SK-N-SH (cell line): ENCODE data around the gene ANKMY1. TPM values are rescaled to one million over a fixed set of nuclear protein-coding genes. Genes with fewer than 3 reads are reported as not detected.
"Not testable (repeated sequence)": the region's sequence is repeated elsewhere in the genome, so short reads cannot be mapped to it uniquely, and the experiment has no call there.

ENCODE experiments used
- CTCF ChIA-PET: fragments of 300-600, 350-600 bp; formaldehyde crosslinking; extraction: SDS; loops from one replicate; lab custom pipeline; 2021; lab: Yijun Ruan, JAX
- POLR2A ChIA-PET: fragments of 350-600 bp; sonication (Branson Sonifier 250); formaldehyde crosslinking; extraction: SDS; loops from one replicate; lab custom pipeline; 2020; ENCODE audit warnings: antibody characterized with exemption, inconsistent platforms; lab: Yijun Ruan, JAX
- DNase-seq: peaks from one replicate; pipeline ENCODE4 v3.0.0; 2012
- H2AFZ ChIP-seq: fragments of 200-600 bp; sonication (generic); 2 replicates; pipeline ENCODE4 v1.8.1; 2016; ENCODE audit warnings: antibody characterized with exemption, mild to moderate bottlenecking, low read depth
- H3F3A ChIP-seq: fragments of 200-600 bp; sonication (generic); replicated peaks from 2 replicates; pipeline ENCODE3; 2016; ENCODE audit warnings: antibody characterized with exemption, mild to moderate bottlenecking; ENCODE audit not compliant: insufficient read depth
- H3K27ac ChIP-seq, 2 experiments: fragments of 200-500 bp in 1 of 2; fragments of 200-600 bp in 1 of 2; sonication (Bioruptor generic) in 1 of 2; sonication (generic), shearing (Covaris generic) in 1 of 2; 2 replicates each; pipeline versions ENCODE4 v1.5.1 to v1.6.1; 2014 to 2016; ENCODE audit warnings: low read depth in 2 of 2, inconsistent platforms in 1 of 2, low read length in 1 of 2, mild to moderate bottlenecking in 1 of 2, mixed read lengths in 1 of 2
- H3K27me3 ChIP-seq: fragments of 200-600 bp; sonication (generic), shearing (Covaris generic); 2 replicates; pipeline ENCODE4 v1.6.1; 2016; ENCODE audit warnings: mixed run types; ENCODE audit not compliant: insufficient read depth
- H3K36me3 ChIP-seq, 2 experiments: fragments of 200-500 bp in 1 of 2; fragments of 200-600 bp in 1 of 2; sonication (Bioruptor generic) in 1 of 2; sonication (generic) in 1 of 2; replicated peaks in 1 of 2; 2 replicates each; pipeline versions ENCODE3 to v1.5.1; 2014 to 2016; ENCODE audit warnings: low read length in 1 of 2, mild to moderate bottlenecking in 1 of 2; ENCODE audit not compliant: insufficient read depth in 2 of 2, control insufficient read depth in 1 of 2
- H3K4me1 ChIP-seq, 2 experiments: fragments of 200-500 bp in 1 of 2; fragments of 200-600 bp in 1 of 2; sonication (Bioruptor generic) in 1 of 2; sonication (generic), shearing (Covaris generic) in 1 of 2; 2 replicates each; pipeline versions ENCODE4 v1.5.1 to v1.6.1; 2014 to 2016; ENCODE audit warnings: low read depth in 1 of 2, low read length in 1 of 2, mixed run types in 1 of 2; ENCODE audit not compliant: insufficient read depth in 2 of 2, control insufficient read depth in 1 of 2
- H3K4me2 ChIP-seq: fragments of 200-600 bp; sonication (generic), shearing (Covaris generic); 2 replicates; pipeline ENCODE4 v1.6.1; 2017; ENCODE audit warnings: mixed run types
- H3K4me3 ChIP-seq, 2 experiments: fragments of 200-500 bp in 1 of 2; fragments of 200-600 bp in 1 of 2; sonication (Bioruptor generic) in 1 of 2; sonication (generic), shearing (Covaris generic) in 1 of 2; 2 replicates each; pipeline versions ENCODE4 v1.5.1 to v1.8.1; 2014 to 2016; ENCODE audit warnings: low read depth in 2 of 2, inconsistent platforms in 1 of 2, low read length in 1 of 2, mild to moderate bottlenecking in 1 of 2, mixed read lengths in 1 of 2, moderate library complexity in 1 of 2
- H3K79me2 ChIP-seq: fragments of 200-600 bp; sonication (generic); 2 replicates; pipeline ENCODE4 v1.8.1; 2017; ENCODE audit warnings: mild to moderate bottlenecking; ENCODE audit not compliant: insufficient read depth
- H3K9ac ChIP-seq: fragments of 200-600 bp; sonication (generic); 2 replicates; pipeline ENCODE4 v1.6.1; 2017; ENCODE audit warnings: mixed run types
- H3K9me2 ChIP-seq: fragments of 200-600 bp; sonication (generic); 2 replicates; pipeline ENCODE4 v1.6.1; 2017; ENCODE audit warnings: mixed run types
- H3K9me3 ChIP-seq: fragments of 200-600 bp; sonication (generic); 2 replicates; pipeline ENCODE4 v1.6.1; 2017; ENCODE audit warnings: mixed run types, mild to moderate bottlenecking, moderate library complexity
- H4K20me1 ChIP-seq: fragments of 200-600 bp; sonication (generic); 2 replicates; pipeline ENCODE4 v1.6.1; 2017; ENCODE audit warnings: mild to moderate bottlenecking, mixed run types; ENCODE audit not compliant: insufficient read depth
- FOXJ3 ChIP-seq: sonication (generic); formaldehyde crosslinking; IDR thresholded peaks from 2 replicates; pipeline ENCODE4 v1.5.1; 2020; ENCODE audit warnings: mild to moderate bottlenecking, missing genetic modification reagents
- MXI1 ChIP-seq: IDR thresholded peaks from 2 replicates; pipeline ENCODE4 v1.6.1; 2012; ENCODE audit warnings: mild to moderate bottlenecking, low read depth, low read length, improper control_type of control experiment
- NRF1 ChIP-seq: IDR thresholded peaks from 2 replicates; pipeline ENCODE4 v1.6.1; 2012; ENCODE audit warnings: low read depth, mild to moderate bottlenecking, low read length
- POLR2AphosphoS5 ChIP-seq: IDR thresholded peaks from 2 replicates; pipeline ENCODE4 v1.6.1; 2012; ENCODE audit warnings: low read depth, low read length
- RXRA ChIP-seq: IDR thresholded peaks from 2 replicates; pipeline ENCODE4 v1.4.0; 2012; ENCODE audit warnings: low read depth, mild to moderate bottlenecking, borderline replicate concordance
- SMC3 ChIP-seq: IDR thresholded peaks from 2 replicates; pipeline ENCODE4 v1.6.1; 2012; ENCODE audit warnings: low read depth, low read length, improper control_type of control experiment
- WGBS: methylation state at CpG from one replicate; pipeline ENCODE4 v1.1.6; 2017; ENCODE audit warnings: low lambda C conversion rate; 5-methylcytosine and 5-hydroxymethylcytosine counted together
- polyA plus RNA-seq, 3 experiments: library from polyadenylated mRNA; depleted of rRNA; stranded (reverse); fragments of >200 nt; gene quantifications; 2 replicates each; pipeline ENCODE4 v1.2.3, GENCODE V29; 2012

ANKMY1 gene
- polyA plus RNA-seq, 1 of the 3 experiments (the other 2 are of a cell fraction) = 12.1 TPM

GRCh38 chr2:240564561-240565332, 7.0 kb upstream of the ANKMY1 start:
- Histone ChIP-seq H3K36me3 (peaks cover 0 to 7% of the 10 kb centered on the region in 2 experiments), H4K20me1 (peaks cover 6% of the 10 kb centered on the region; the same call in 1 of the 2 replicates), H3K27ac (peak overlapping the region in 1 of 2 experiments; percentile 80; a peak in 2 of 4 replicates), H3K79me2 (peaks cover 29% of the 10 kb centered on the region), H3K9me2 (no peaks in the 10 kb centered on the region), H3K4me2 (peak overlapping the region; percentile 98; the same call in 1 of the 2 replicates), H2AFZ (no peak overlapping the region), H3K4me3 (no peak overlapping the region), H3K4me1 (peaks cover 39 to 40% of the 10 kb centered on the region in 2 experiments), H3K9me3 (no peaks in the 10 kb centered on the region), H3K9ac (no peak overlapping the region), H3F3A (peaks cover 22% of the 10 kb centered on the region), H3K27me3 (no peaks in the 10 kb centered on the region)
- no peak for DNase-seq
- ChIA-PET CTCF (interaction anchor here (1.0 to 2.9 kb wide), 5 partner anchors 23 to 275 kb away, joined by 3 to 31 read pairs (median 4); partner anchors contain the start of gene CAPN10), POLR2A (interaction anchor here (2.6 kb wide), 1 partner anchor 22 kb away, joined by 18 read pairs; the partner anchor contains the start of gene CAPN10)
- 90% methylated on average over 7 of the region's 10 CpGs for WGBS
- no peak for TF ChIP-seq SMC3

GRCh38 chr2:240563951-240564560, 6.3 kb upstream of the ANKMY1 start:
- Histone ChIP-seq H3K79me2 (peaks cover 29% of the 10 kb centered on the region), H2AFZ (no peak overlapping the region), H3K4me3 (no peak overlapping the region), H4K20me1 (peaks cover 7% of the 10 kb centered on the region; the same call in 1 of the 2 replicates), H3K4me1 (peaks cover 40 to 41% of the 10 kb centered on the region in 2 experiments), H3K36me3 (peaks cover 0 to 7% of the 10 kb centered on the region in 2 experiments), H3K27ac (no peak overlapping the region), H3K9me3 (no peaks in the 10 kb centered on the region), H3F3A (peaks cover 23% of the 10 kb centered on the region), H3K27me3 (no peaks in the 10 kb centered on the region), H3K9me2 (no peaks in the 10 kb centered on the region), H3K9ac (no peak overlapping the region), H3K4me2 (no peak overlapping the region)
- 90% methylated on average over 12 of the region's 12 CpGs for WGBS
- TF ChIP-seq FOXJ3 (CRISPR knock-in tag) = no peak
- TF ChIP-seq NRF1 = no peak
- no peak for TF ChIP-seq RXRA
- TF ChIP-seq POLR2AphosphoS5 = no peak
- no peak for TF ChIP-seq MXI1
- POLR2A ChIA-PET = no interaction called here
- CTCF ChIA-PET = interaction anchor here (1.0 to 1.7 kb wide), 2 partner anchors 211 to 276 kb away, joined by 3 to 4 read pairs; no protein-coding TSS in a partner anchor
- no peak for DNase-seq

GRCh38 chr2:240563231-240563630, 5.4 kb upstream of the ANKMY1 start:
- CTCF ChIA-PET = interaction anchor here (0.6 to 1.7 kb wide), 2 partner anchors 18 to 277 kb away, joined by 3 to 4 read pairs; no protein-coding TSS in a partner anchor
- Histone ChIP-seq H3K4me1 (peaks cover 42 to 44% of the 10 kb centered on the region in 2 experiments), H3F3A (peaks cover 23% of the 10 kb centered on the region), H3K79me2 (peaks cover 35% of the 10 kb centered on the region)
- 98% methylated on average over 17 of the region's 17 CpGs for WGBS
- POLR2A ChIA-PET, H3K36me3 ChIP-seq, H3K4me2 ChIP-seq, H3K4me3 ChIP-seq, H3K9me2 ChIP-seq, H3K9ac ChIP-seq, H3K9me3 ChIP-seq, H3K27ac ChIP-seq, H4K20me1 ChIP-seq, H2AFZ ChIP-seq, DNase-seq, H3K27me3 ChIP-seq: not testable (repeated sequence)
